ENCODE data around the gene EIF2AK2.

- TF ChIP-seq, protein P1, sequence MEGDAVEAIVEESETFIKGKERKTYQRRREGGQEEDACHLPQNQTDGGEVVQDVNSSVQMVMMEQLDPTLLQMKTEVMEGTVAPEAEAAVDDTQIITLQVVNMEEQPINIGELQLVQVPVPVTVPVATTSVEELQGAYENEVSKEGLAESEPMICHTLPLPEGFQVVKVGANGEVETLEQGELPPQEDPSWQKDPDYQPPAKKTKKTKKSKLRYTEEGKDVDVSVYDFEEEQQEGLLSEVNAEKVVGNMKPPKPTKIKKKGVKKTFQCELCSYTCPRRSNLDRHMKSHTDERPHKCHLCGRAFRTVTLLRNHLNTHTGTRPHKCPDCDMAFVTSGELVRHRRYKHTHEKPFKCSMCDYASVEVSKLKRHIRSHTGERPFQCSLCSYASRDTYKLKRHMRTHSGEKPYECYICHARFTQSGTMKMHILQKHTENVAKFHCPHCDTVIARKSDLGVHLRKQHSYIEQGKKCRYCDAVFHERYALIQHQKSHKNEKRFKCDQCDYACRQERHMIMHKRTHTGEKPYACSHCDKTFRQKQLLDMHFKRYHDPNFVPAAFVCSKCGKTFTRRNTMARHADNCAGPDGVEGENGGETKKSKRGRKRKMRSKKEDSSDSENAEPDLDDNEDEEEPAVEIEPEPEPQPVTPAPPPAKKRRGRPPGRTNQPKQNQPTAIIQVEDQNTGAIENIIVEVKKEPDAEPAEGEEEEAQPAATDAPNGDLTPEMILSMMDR (conservative IDR thresholded peaks at IDR 0.05; ENCODE audit: low read length): no peak
- TF ChIP-seq EZH2phosphoT487 (IDR thresholded peaks at IDR 0.05; ENCODE audit: borderline replicate concordance): no peak
These were observed 34.5 kb upstream of the EIF2AK2 start for GRCh38 chr2:37191253-37191652.
